Measurements from ENCODE around the gene TMEM158.

TMEM158 gene

GRCh38 chr3:45199837-45200648 lies 26.0 kb downstream of the TMEM158 start:
- peak; percentile 94 for DNase-seq

- DNase-seq, result no peak
These were observed 27.5 kb downstream of the TMEM158 start for GRCh38 chr3:45198264-45199260.

DNA sequence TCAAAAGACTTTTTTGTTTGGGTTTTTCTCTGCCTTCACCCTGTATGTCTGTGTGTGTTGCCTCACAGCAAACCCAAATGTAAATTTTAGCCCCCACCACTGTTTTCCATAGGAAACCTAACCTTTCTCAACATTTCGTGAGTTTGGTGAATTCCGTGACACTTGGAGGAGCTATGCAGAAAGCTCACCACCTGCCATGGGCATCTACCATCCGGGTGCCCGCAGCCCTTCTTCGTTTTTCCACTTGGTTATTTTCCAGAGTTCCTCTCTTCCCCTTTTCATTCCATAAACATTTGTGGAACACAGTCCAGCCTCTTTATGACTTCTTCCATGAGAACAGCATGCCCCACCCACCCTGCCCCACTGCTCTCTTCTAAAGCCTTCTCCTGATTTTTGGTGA lies 31.3 kb downstream of the TMEM158 start:
- no peak for DNase-seq

DNA sequence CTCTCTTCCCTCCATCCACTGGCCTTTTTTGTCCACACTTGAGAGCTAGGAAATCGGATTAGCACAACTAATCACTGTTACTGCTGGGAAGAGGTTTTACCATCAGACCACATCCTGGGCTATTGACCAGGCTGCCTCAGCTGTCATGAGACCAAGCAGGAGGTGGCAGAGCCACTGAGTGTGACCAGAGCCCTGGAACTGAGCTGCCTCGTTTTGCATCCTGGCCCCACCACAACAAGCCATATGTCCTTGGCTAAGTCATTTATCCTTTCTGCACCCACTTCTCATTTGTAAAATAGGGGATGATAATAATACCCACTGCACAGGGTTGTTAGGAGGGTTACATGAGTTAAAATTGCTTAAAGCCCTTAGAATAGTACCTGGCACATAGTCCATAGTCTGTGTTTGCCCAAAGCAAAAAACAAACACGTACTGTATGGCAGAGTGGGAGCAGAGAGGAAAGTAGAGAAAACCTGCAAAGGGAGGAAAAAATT lies 34.1 kb downstream of the TMEM158 start:
- no peak for DNase-seq

DNA sequence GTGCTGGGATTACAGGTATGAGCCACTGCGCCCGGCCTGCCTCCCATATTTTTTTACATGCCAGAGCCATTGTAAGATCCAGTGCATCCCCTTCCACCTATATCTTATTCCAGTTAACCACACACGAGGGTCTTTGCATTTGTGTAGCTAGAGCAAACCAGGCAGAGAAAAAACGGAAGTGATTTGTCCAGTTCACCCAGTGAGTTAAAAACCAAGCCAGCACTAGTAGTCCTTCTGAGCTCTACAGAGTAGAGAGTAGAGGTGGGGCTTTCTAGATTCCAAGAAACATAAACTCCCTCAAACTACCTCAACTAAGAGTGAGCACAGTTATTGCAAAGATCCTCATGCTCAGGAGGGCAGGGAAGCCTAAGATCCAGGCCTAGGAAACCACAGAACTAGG lies 34.7 kb downstream of the TMEM158 start:
- DNase-seq, result no peak

GRCh38 chr3:45188719-45189659 lies 37.1 kb downstream of the TMEM158 start:
- DNase-seq, result no peak

GRCh38 chr3:45187694-45188141 lies 38.4 kb downstream of the TMEM158 start:
- DNase-seq, result no peak

DNA sequence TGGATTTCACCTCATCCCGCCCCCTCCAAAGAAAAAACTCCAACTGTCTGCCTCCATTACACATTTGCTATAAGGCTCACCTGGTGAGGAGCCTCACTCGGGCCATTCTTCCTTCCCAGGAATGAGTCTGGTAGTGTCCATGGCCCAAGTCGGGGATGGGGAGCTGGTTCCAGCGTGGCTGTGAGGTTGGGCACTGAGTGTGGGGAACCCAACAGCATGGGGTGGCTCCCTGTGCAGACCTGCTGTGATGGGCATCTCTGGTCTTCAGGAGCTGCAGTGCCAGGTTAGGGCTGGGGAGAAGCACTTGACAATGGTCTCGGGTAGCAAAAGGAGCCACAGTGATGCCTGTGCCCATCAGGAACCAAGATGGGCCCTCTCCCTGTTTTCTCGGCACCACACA lies 39.2 kb downstream of the TMEM158 start:
- DNase-seq, result no peak

- DNase-seq, result no peak
These were observed 40.6 kb downstream of the TMEM158 start for GRCh38 chr3:45185461-45185860.

- no peak for DNase-seq
These were observed 41.0 kb downstream of the TMEM158 start for GRCh38 chr3:45185052-45185451.

GRCh38 chr3:45183872-45184262 lies 42.2 kb downstream of the TMEM158 start:
- no peak for DNase-seq

DNA sequence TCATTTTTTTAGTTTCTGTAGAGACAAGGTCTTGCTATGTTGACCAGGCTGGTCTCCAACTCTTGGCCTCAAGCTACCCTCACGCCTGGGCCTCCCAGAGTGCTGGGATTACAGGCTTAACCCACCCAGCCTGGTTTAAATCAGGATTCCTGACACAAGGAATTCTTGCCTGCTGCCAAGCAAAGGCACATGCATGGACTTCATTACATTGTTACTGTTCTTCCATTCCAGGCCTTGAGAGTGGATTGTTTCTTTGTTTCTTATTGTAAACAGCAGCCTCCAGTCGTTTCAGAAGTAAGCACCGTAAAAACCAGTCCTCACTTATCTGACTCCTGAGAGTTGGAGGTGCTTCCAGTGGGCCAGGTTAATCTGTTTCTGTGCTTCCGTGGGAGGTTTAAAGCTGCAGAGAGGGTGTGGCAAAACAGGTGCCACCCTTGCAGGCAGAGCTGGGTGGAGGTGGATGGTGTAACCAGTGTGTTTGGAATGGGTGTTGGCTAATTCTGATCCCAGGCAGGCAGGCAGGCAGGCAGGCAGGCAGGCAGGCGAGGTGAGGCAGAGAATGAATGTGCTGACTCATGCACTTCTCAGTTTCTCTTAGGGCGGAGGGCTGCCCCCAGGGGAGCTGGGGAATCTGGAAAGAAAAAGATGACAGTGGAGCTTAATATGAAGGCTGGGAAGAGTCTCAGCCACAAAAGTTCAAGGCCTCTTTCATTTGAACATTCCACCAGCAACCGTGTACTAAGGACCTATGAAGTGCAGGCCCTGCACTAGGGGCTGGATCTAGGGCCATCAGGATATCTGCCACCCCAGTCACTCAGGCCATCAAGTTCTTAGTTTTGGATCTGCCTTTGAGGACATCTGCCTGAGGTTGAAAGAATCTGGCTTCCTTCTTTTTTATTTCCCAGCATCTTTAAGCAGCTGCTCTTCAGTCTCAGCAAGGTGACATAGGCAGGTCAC lies 42.9 kb downstream of the TMEM158 start:
- peak; percentile 86 for DNase-seq

GRCh38 chr3:45181496-45181895 lies 44.6 kb downstream of the TMEM158 start:
- DNase-seq, result no peak

DNA sequence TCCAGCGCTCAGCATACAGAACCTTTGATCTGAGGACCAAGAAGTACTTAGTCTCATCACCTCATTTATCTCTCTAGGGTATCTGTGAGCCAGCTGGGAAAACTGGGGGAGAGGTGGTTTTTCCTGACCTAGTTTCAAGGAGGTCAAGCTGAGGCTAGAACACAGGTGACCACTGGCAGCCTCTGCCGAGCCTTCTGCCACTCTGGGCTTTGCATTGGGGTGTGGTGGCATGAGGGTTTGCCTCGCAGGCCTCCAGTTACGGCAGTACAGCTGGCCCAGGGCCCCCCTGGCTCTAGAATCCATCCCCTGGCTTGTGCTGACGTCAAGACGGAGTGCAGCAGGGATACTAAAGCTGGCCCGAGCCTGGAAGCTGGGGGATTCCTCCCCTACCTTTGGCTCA lies 45.2 kb downstream of the TMEM158 start:
- no peak for DNase-seq

GRCh38 chr3:45180051-45180450 lies 46.0 kb downstream of the TMEM158 start:
- DNase-seq, result peak; percentile 81

- no peak for DNase-seq
These were observed 46.9 kb downstream of the TMEM158 start for GRCh38 chr3:45179163-45179562.

DNA sequence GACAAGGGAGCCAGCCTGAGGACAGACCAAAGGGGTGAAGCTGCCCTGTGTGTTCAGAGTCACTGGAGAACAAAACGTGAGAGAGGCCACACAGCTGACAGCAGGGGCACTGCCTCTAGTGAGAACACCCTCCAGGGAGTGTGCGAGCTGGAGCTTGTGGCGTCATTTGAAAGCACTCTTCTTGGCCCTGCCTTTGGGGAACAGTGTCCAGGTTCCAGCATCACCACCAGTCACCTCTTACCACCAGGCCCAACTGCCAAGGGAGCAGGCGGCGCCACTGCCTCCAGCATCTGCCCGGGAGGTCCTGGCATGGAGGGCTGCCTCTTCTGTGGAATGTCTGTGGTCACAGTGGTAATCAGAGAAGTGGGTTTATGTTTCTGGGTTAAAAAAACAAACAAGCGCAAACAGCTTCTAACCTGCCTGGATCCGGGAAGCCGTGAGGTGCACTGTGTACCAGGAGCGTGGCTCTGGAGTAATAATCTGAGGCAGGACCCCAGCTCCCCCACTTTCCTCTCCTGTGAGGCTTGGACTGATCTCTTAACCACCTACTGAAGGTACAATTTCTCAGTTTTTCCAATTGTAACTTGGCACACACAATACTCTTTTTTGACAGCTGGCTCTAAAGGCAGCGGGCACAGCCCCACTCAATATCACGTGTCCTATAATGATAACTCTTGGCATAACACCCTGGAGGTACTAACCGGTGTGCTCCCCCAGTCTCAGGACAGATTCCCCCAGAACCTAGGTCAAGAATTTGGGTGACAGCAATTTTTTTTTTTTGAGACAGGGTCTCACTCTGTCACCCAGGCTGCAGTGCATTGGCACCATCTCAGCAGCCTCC lies 47.7 kb downstream of the TMEM158 start:
- DNase-seq, result peak; percentile 45

- DNase-seq, result no peak
These were observed 49.2 kb downstream of the TMEM158 start for GRCh38 chr3:45176912-45177311.
